Keratinocyte (primary cell): ENCODE measurements around the gene SCN10A. TPM values are rescaled to one million over a fixed set of nuclear protein-coding genes. Genes with fewer than 3 reads are reported as not detected.

Experiments used
- DNase-seq: peaks from one replicate; pipeline ENCODE4 v3.0.0-alpha.2; 2011; ENCODE audit warnings: low read depth, missing footprints, low spot score
- FAIRE-seq: peaks from 2 replicates; lab custom pipeline; 2011; peaks lifted over from hg19 to GRCh38; lab: Jason Lieb, UNC
- H2AFZ ChIP-seq: 2 replicates; pipeline ENCODE4 v1.6.0; 2012; ENCODE audit warnings: low read length, control low read depth, inconsistent platforms; ENCODE audit not compliant: control insufficient read depth
- H3K27ac ChIP-seq: 2 replicates; pipeline ENCODE4 v1.5.1; 2011; ENCODE audit warnings: low read length; ENCODE audit not compliant: control insufficient read depth, insufficient read depth
- H3K27me3 ChIP-seq: 3 replicates; pipeline ENCODE4 v1.6.0; 2011; ENCODE audit warnings: low read length; ENCODE audit not compliant: control insufficient read depth, insufficient read depth; ENCODE audit errors: extremely low read depth
- H3K36me3 ChIP-seq, 2 experiments: 2 replicates in 1 of 2; 3 replicates in 1 of 2; pipeline ENCODE4 v1.5.1; 2011; ENCODE audit warnings: low read length in 2 of 2, mild to moderate bottlenecking in 1 of 2; ENCODE audit not compliant: control insufficient read depth in 2 of 2, insufficient read depth in 2 of 2; ENCODE audit errors: extremely low read depth in 1 of 2
- H3K4me1 ChIP-seq: 3 replicates; pipeline ENCODE4 v1.5.1; 2011; ENCODE audit warnings: low read length; ENCODE audit not compliant: control insufficient read depth, insufficient read depth; ENCODE audit errors: extremely low read depth
- H3K4me2 ChIP-seq: 3 replicates; pipeline ENCODE4 v1.6.0; 2011; ENCODE audit warnings: low read depth, low read length; ENCODE audit not compliant: control insufficient read depth, insufficient read depth; ENCODE audit errors: extremely low read depth
- H3K4me3 ChIP-seq, 3 experiments: fragments of 200-600 bp in 1 of 3; sonication (generic) in 1 of 3; 2 replicates in 2 of 3; 3 replicates in 1 of 3; pipeline ENCODE4 v1.5.1; 2011 to 2016; ENCODE audit warnings: low read length in 3 of 3, mild to moderate bottlenecking in 3 of 3, control low read depth in 2 of 3, inconsistent platforms in 1 of 3, low read depth in 1 of 3, mixed read lengths in 1 of 3, mixed run types in 1 of 3, moderate library complexity in 1 of 3; ENCODE audit not compliant: control insufficient read depth in 2 of 3, insufficient read depth in 2 of 3; ENCODE audit errors: extremely low read depth in 1 of 3
- H3K79me2 ChIP-seq: 2 replicates; pipeline ENCODE4 v1.6.0; 2012; ENCODE audit warnings: low read length; ENCODE audit not compliant: control insufficient read depth, insufficient read depth
- H3K9ac ChIP-seq: 3 replicates; pipeline ENCODE4 v1.6.0; 2011; ENCODE audit warnings: low read length; ENCODE audit not compliant: control insufficient read depth, insufficient read depth; ENCODE audit errors: extremely low read depth
- H3K9me1 ChIP-seq: 3 replicates; pipeline ENCODE4 v1.6.0; 2011; ENCODE audit warnings: low read length; ENCODE audit not compliant: control insufficient read depth, insufficient read depth; ENCODE audit errors: extremely low read depth
- H3K9me3 ChIP-seq: 2 replicates; pipeline ENCODE4 v1.5.1; 2012; ENCODE audit warnings: low read depth, low read length; ENCODE audit not compliant: control insufficient read depth
- H4K20me1 ChIP-seq: 3 replicates; pipeline ENCODE4 v1.6.0; 2011; ENCODE audit warnings: low read length; ENCODE audit not compliant: control insufficient read depth, insufficient read depth; ENCODE audit errors: extremely low read depth
- EZH2 ChIP-seq: IDR thresholded peaks from one replicate; pipeline ENCODE4 v1.6.1; 2012; ENCODE audit warnings: inconsistent platforms, mild to moderate bottlenecking, low read length, moderate library complexity
- dilution Hi-C: fragments of 300-500 bp; cut with MboI; formaldehyde crosslinking; loops from one replicate; pipeline ENCODE4 v1.7.0; 2020; ENCODE audit warnings: low sequenced_read_pairs; ENCODE audit not compliant: extremely low pct_ligation_motif_present
- polyA plus RNA-seq, 5 experiments: library from polyadenylated mRNA; depleted of rRNA in 3 of 5; stranded (reverse) in 3 of 5; stranded (forward) in 1 of 5; unstranded in 1 of 5; fragments of >200 nt; gene quantifications; 1 replicate in 1 of 5; 2 replicates in 3 of 5; 3 replicates in 1 of 5; pipeline versions ENCODE4 v1.2.1 to v1.2.3, GENCODE V29; 2011 to 2012; ENCODE audit warnings: missing spikeins in 2 of 5, low read depth in 1 of 5, low replicate concordance in 1 of 5
- TF ChIP-seq, protein P1 (sequence below), 3 experiments: IDR thresholded peaks in 1 of 3; conservative IDR thresholded peaks in 1 of 3; optimal IDR thresholded peaks in 1 of 3; 2 replicates in 2 of 3; 3 replicates in 1 of 3; pipeline versions ENCODE3 to v1.5.1; 2011; ENCODE audit warnings: low read length in 3 of 3, mild to moderate bottlenecking in 3 of 3, moderate library complexity in 2 of 3, control low read depth in 1 of 3, inconsistent platforms in 1 of 3; ENCODE audit not compliant: insufficient read depth in 2 of 3; ENCODE audit errors: extremely low read depth in 1 of 3

SCN10A gene
- polyA plus RNA-seq, 1 donor (not counting 4 experiments of a cell fraction or from before 2014, with no cell fraction given) = not detected

DNA sequence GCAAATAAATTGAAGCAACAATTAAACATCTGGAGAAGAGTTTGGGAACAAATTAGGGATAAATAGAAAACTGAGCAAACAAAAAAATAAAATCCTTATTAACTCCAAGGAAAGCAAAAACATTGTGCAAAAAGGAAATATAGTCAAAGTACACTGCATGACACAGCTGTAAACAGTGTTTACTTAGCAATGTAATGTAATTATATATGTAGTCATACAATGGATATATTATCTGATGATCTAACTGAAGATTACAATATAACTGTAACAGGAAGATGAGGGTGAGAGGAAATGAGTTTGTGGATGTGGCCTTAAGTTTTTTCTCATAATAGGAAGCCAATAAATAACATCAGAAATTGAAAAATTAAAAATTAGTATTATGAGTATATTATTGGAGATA is 42.5 kb downstream of the SCN10A start:
- Histone ChIP-seq H2AFZ (no peak overlapping the region), H3K4me3 (no peak overlapping the region), H3K4me1 (no peaks in the 10 kb centered on the region), H3K27ac (no peak overlapping the region), H4K20me1 (no peaks in the 10 kb centered on the region), H3K27me3 (no peaks in the 10 kb centered on the region), H3K9me1 (no peaks in the 10 kb centered on the region), H3K9ac (no peak overlapping the region), H3K36me3 (no peaks in the 10 kb centered on the region), H3K4me2 (no peak overlapping the region), H3K79me2 (no peaks in the 10 kb centered on the region), H3K9me3 (no peaks in the 10 kb centered on the region)
- TF ChIP-seq, protein P1, sequence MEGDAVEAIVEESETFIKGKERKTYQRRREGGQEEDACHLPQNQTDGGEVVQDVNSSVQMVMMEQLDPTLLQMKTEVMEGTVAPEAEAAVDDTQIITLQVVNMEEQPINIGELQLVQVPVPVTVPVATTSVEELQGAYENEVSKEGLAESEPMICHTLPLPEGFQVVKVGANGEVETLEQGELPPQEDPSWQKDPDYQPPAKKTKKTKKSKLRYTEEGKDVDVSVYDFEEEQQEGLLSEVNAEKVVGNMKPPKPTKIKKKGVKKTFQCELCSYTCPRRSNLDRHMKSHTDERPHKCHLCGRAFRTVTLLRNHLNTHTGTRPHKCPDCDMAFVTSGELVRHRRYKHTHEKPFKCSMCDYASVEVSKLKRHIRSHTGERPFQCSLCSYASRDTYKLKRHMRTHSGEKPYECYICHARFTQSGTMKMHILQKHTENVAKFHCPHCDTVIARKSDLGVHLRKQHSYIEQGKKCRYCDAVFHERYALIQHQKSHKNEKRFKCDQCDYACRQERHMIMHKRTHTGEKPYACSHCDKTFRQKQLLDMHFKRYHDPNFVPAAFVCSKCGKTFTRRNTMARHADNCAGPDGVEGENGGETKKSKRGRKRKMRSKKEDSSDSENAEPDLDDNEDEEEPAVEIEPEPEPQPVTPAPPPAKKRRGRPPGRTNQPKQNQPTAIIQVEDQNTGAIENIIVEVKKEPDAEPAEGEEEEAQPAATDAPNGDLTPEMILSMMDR (optimal IDR thresholded peaks at IDR 0.05 in 1 of 3, IDR thresholded peaks at IDR 0.05 in 1 of 3, conservative IDR thresholded peaks at IDR 0.05 in 1 of 3; ENCODE audit: extremely low read depth in 1 of 3, insufficient read depth in 2 of 3, low read length in 3 of 3) = no peak
- TF ChIP-seq EZH2 = no peak
- FAIRE-seq (no peak), DNase-seq (no peak)
- dilution Hi-C loops = no loop called here

- no peak for DNase-seq
- Histone ChIP-seq H3K79me2 (no peaks in the 10 kb centered on the region), H3K4me3 (no peak overlapping the region), H3K9me1 (no peaks in the 10 kb centered on the region), H3K27ac (no peak overlapping the region), H3K9ac (no peak overlapping the region), H3K4me2 (no peak overlapping the region), H3K4me1 (no peaks in the 10 kb centered on the region), H3K27me3 (no peaks in the 10 kb centered on the region), H3K9me3 (no peaks in the 10 kb centered on the region), H3K36me3 (no peaks in the 10 kb centered on the region), H4K20me1 (no peaks in the 10 kb centered on the region), H2AFZ (no peak overlapping the region)
- FAIRE-seq = no peak
- no peak for TF ChIP-seq EZH2
- TF ChIP-seq, protein P1 (optimal IDR thresholded peaks at IDR 0.05 in 1 of 3, IDR thresholded peaks at IDR 0.05 in 1 of 3, conservative IDR thresholded peaks at IDR 0.05 in 1 of 3; ENCODE audit: extremely low read depth in 1 of 3, insufficient read depth in 2 of 3, low read length in 3 of 3) = no peak
- dilution Hi-C loops = no loop called here
Observed at GRCh38 chr3:38763569-38763968, 52.4 kb downstream of the SCN10A start.
